ENCODE measurements around the gene ITGAL. TPM values are rescaled to one million over a fixed set of nuclear protein-coding genes. Genes with fewer than 3 reads are reported as not detected.

Gene ITGAL
- total and polyA plus RNA-seq, 7 donors: 0.60 to 20.7 (median 2.8) TPM

DNA sequence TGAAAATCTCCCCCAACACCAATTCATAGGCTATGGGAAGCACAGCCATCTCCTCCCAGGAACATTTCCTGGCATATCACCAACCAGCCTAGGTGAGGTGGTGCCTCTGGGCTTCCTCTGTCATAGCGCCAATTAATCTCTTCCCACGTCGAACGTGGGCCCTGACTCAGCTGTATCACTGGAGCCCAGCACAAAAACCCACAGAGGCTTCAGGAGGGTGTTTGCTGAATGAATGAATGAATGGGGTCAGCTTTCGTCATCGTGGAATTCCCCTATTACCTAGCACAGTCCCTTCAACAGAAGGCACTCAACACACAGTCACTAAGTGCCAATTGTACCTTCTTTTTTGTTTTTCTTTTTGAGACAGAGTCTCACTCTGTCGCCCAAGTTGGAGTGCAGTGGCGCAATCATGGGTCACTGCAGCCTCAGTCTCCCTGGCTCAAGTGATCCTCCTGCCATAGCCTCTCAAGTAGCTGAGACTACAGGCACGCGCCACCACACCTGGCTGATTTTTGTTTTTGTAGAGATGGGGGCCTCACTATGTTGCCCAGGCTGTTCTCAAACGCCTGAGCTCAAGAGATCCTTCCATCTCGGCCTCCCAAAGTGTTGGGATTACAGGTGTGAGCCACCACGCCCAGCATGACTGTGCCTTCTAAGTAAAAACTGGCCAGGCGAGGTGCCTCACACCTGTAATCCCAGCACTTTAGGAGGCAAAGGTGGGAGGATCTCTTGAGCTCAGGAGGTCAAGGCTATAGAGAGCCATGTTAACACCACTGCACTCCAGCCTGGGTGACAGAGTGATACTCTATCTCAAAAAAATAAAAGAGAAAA is 94.8 kb downstream of the ITGAL start:
- TF ChIP-seq POLR2A (IDR thresholded peaks at IDR 0.05) (no peak), POLR2AphosphoS5 (IDR thresholded peaks at IDR 0.05) (no peak), EP300 (IDR thresholded peaks at IDR 0.05) (no peak)
- TF ChIP-seq, protein P1, sequence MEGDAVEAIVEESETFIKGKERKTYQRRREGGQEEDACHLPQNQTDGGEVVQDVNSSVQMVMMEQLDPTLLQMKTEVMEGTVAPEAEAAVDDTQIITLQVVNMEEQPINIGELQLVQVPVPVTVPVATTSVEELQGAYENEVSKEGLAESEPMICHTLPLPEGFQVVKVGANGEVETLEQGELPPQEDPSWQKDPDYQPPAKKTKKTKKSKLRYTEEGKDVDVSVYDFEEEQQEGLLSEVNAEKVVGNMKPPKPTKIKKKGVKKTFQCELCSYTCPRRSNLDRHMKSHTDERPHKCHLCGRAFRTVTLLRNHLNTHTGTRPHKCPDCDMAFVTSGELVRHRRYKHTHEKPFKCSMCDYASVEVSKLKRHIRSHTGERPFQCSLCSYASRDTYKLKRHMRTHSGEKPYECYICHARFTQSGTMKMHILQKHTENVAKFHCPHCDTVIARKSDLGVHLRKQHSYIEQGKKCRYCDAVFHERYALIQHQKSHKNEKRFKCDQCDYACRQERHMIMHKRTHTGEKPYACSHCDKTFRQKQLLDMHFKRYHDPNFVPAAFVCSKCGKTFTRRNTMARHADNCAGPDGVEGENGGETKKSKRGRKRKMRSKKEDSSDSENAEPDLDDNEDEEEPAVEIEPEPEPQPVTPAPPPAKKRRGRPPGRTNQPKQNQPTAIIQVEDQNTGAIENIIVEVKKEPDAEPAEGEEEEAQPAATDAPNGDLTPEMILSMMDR (IDR thresholded peaks at IDR 0.05): no peak
- no peaks in the 10 kb centered on the region for H3K9me3 ChIP-seq
- intact Hi-C loops (cut with DNase I): no loop called here
- DNase-seq: no peak
- peak overlapping the region in 2 of 4 donors; percentile 2 to 11 for H3K27ac ChIP-seq
- H3K4me1 ChIP-seq: peaks cover 0 to 19% (median 17%) of the 10 kb centered on the region in 4 donors
- WGBS, 2 donors: 78 to 83% methylated on average over 14 of the region's 14 CpGs
- H3K36me3 ChIP-seq: peaks cover 0 to 6% (median 0%) of the 10 kb centered on the region in 4 donors
- no peak overlapping the region for H3K4me3 ChIP-seq
- H3K27me3 ChIP-seq: no peaks in the 10 kb centered on the region

DNA sequence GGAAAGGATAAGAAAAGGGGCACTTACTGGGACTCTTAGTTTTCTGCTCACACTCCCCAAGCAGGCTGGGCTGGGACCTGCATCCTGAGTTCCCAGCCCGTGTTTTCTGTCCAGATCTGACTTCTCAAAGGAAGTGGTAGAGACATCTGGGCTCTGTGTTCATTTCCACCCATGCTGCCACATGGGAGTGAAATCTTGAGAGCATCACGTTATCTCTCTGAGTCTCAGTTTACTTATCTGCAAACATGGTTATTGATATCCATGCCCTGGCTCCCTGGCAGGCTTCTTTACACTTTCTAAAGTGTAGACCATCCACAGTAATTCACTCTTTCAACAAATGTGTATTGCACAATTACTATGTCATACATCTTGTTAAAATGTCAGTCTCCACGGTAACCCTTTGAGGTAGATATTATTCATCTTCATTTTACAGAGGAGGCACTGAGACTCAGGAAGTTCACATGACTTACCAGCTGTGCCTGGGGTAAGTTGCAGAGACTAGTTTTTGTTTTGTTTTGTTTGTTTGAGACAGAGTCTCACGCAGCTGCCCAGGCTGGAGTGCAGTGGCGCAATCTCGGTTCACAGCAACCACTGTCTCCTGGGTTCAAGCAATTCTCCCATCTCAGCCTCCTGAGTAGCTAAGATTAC is 95.6 kb downstream of the ITGAL start:
- no peak for DNase-seq
- intact Hi-C loops (cut with DNase I): no loop called here
- Histone ChIP-seq H3K4me1 (peaks cover 0 to 24% (median 21%) of the 10 kb centered on the region in 4 donors), H3K27me3 (no peaks in the 10 kb centered on the region), H3K36me3 (peaks cover 0 to 6% (median 0%) of the 10 kb centered on the region in 4 donors), H3K27ac (peak overlapping the region in 3 of 4 donors; percentile 2 to 97 (median 11)), H3K4me3 (no peak overlapping the region), H3K9me3 (no peaks in the 10 kb centered on the region)
- 22 to 34% methylated on average over 6 of the region's 6 CpGs for WGBS, 2 donors
- TF ChIP-seq POLR2AphosphoS5 (IDR thresholded peaks at IDR 0.05) (no peak), POLR2A (IDR thresholded peaks at IDR 0.05) (no peak), EP300 (IDR thresholded peaks at IDR 0.05) (no peak)
- TF ChIP-seq, protein P1 (IDR thresholded peaks at IDR 0.05): no peak

DNA sequence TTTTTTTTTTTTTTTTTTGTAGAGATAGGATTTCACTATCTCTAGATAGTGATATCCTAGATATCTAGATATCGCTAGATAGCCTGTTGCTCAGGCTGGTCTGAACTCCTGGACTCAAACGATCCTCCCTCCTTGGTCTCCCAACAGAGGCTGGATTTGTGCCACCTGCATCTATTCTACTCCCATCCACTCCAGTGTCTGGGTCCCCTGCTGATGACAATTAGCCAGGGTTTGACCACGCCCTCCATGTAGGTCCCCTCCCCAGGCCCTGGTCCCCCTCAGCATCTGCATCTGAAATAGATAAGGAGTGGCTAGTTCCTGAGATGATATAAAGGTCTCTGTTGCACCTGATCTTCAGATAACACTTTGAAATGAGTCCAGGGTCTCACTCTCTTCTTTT is 96.7 kb downstream of the ITGAL start:
- Histone ChIP-seq H3K27ac (peak overlapping the region in 1 of 4 donors; percentile 97), H3K4me3 (no peak overlapping the region), H3K36me3 (peaks cover 0 to 6% (median 0%) of the 10 kb centered on the region in 4 donors), H3K4me1 (peaks cover 0 to 24% (median 21%) of the 10 kb centered on the region in 4 donors), H3K27me3 (no peaks in the 10 kb centered on the region), H3K9me3 (no peaks in the 10 kb centered on the region)
- intact Hi-C loops (cut with DNase I): no loop called here
- TF ChIP-seq POLR2A (IDR thresholded peaks at IDR 0.05): no peak
- TF ChIP-seq EP300 (IDR thresholded peaks at IDR 0.05): no peak
- TF ChIP-seq POLR2AphosphoS5 (IDR thresholded peaks at IDR 0.05): no peak
- TF ChIP-seq, protein P1 (IDR thresholded peaks at IDR 0.05): no peak
- DNase-seq: no peak
- 92 to 95% methylated on average over 3 of the region's 3 CpGs for WGBS, 2 donors

DNA sequence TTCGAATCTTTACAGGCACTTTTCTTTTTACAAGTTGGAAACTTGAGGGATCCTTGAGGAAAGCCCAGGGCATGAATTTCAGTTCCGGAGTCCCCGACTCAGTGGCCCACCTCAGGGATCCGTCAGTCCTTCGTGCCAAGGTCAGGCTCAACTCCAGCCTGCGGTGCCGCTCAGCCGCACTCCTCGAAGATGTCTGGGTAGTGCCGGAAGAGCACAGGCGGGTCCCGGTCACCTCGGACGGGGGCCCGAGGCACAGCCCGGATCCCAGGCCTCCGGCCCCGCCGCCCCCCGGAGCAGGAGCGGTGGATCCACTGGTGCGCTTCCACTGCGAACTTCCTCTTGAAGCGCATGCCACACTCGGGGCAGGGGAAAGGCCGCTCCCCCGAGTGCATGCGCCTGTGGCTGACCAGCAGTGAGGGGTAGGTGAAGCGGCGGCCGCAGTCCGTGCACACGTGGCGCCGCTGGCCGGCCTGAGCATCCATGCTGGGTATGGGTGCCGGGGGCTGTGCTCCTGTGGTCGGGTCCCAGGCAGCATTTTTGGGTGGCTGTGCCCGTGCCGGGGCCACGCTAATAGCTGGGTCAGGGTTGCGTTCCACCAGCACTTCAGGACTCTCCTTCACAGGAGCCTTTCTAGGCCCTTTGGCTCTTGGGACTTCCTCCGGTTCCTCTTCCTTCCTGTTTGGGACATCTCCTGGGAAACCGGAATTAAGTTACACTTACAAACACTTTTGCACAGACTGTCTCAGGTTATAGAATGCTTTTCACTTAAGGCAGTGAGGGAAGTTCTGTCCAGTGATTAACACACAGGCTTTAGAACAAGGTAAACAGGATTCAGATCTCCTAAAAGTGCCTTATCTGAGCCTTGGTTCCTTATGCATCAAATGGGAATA is 97.4 kb downstream of the ITGAL start:
- TF ChIP-seq EP300 (IDR thresholded peaks at IDR 0.05) (no peak), POLR2A (IDR thresholded peaks at IDR 0.05) (no peak), POLR2AphosphoS5 (IDR thresholded peaks at IDR 0.05) (no peak)
- TF ChIP-seq, protein P1 (IDR thresholded peaks at IDR 0.05): no peak
- peaks cover 0 to 24% (median 21%) of the 10 kb centered on the region in 4 donors for H3K4me1 ChIP-seq
- peaks cover 0 to 6% (median 0%) of the 10 kb centered on the region in 4 donors for H3K36me3 ChIP-seq
- H3K4me3 ChIP-seq: peak overlapping the region in 2 of 4 donors; percentile 87 to 95
- WGBS, 2 donors: 89 to 94% methylated on average over 44 of the region's 44 CpGs
- DNase-seq: no peak
- peak overlapping the region; percentile 94 to 98 (median 97) for H3K27ac ChIP-seq
- intact Hi-C loops (cut with DNase I): loop anchor here (2.0 to 5.0 kb wide), 3 partner anchors 38 to 89 kb away; partner anchors contain the start of genes FBRS and ZNF747
- H3K9me3 ChIP-seq: no peaks in the 10 kb centered on the region
- no peaks in the 10 kb centered on the region for H3K27me3 ChIP-seq

Data from sigmoid colon (tissue), 7 donors.